Fibroblast of mammary gland (primary cell): ENCODE data around the gene SNAP25.
A peak's percentile ranks its signal among the peaks of the same experiment; 100 is the strongest.

Source experiments
- DNase-seq: peaks from one replicate; pipeline ENCODE4 v3.0.0-alpha.2; 2010; ENCODE audit warnings: low read depth
- H3K4me3 ChIP-seq: 2 replicates; pipeline ENCODE4 v1.5.1; 2011; ENCODE audit warnings: low read depth, mild to moderate bottlenecking, low read length, moderate library complexity; ENCODE audit not compliant: control insufficient read depth
- CTCF ChIP-seq: conservative IDR thresholded peaks from 2 replicates; pipeline ENCODE4 v1.5.1; 2011; ENCODE audit warnings: low read depth, low read length, inconsistent platforms; ENCODE audit not compliant: control insufficient read depth, insufficient read depth

SNAP25 gene

GRCh38 chr20:10216146-10216791, 2.4 kb upstream of the SNAP25 start:
- peak; percentile 41 for DNase-seq
- no peak overlapping the region for H3K4me3 ChIP-seq
- no peak for TF ChIP-seq CTCF

- peak overlapping the region; percentile 45 for H3K4me3 ChIP-seq
- no peak for TF ChIP-seq CTCF
- peak; percentile 97 for DNase-seq
Measured at GRCh38 chr20:10217721-10218410, 764 bp upstream of the SNAP25 start.

DNA sequence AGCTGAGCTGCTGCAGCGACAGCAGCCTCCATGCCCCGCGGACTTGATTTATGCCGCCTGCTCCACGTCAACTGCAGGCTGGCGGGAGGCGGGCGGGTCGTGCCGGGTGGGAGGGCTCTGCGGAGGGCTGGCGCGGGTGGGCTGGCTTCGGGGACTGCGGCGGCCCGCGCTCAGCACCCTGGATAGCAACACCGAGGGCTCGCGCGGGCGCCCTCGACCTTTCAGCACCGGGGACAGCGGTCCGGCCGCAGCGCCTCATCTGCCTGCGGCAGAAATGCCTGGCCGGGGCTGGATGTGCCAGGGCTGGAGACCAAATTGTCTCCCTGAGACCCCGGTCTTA, 792 bp downstream of the SNAP25 start:
- peak; percentile 62 for DNase-seq
- peak overlapping the region; percentile 67 for H3K4me3 ChIP-seq
- no peak for TF ChIP-seq CTCF

DNA sequence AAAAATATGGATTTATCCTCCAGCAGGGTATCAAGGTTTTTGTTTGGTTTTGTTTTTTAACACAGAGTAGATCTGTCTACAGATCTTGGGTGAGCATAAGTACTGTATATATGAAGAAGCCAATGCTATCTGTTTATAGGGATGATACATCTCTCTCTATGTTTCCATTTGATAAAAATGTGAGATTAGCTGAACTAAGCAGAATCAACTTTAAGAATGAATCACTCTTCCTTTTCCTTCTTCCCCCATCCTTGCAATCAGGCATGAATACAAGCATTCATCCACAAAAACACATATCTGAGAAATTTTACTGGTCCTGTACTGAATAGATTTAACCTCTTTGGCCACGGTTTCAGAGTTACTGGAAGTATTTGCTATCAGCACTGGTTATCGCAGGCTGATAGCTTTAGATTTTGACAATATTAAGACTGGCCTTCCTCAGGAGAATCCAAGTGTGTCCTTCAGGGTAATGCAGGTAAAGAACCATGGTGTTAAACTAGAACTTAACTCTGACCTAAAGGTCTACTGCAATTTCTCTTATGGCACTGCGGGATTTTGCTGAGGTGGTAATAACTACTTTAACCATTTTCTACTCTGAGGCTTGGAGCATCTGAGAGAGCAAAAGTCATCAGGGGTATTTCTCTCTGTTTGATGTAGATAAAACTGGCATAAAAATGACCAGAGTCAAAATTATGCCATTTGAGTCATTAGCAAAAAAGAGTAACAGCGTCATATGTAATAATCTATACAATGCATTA, 1.5 kb downstream of the SNAP25 start:
- no peak overlapping the region for H3K4me3 ChIP-seq
- TF ChIP-seq CTCF = no peak
- DNase-seq = no peak

GRCh38 chr20:10221021-10221420, 2.4 kb downstream of the SNAP25 start:
- no peak for TF ChIP-seq CTCF
- H3K4me3 ChIP-seq = no peak overlapping the region

DNA sequence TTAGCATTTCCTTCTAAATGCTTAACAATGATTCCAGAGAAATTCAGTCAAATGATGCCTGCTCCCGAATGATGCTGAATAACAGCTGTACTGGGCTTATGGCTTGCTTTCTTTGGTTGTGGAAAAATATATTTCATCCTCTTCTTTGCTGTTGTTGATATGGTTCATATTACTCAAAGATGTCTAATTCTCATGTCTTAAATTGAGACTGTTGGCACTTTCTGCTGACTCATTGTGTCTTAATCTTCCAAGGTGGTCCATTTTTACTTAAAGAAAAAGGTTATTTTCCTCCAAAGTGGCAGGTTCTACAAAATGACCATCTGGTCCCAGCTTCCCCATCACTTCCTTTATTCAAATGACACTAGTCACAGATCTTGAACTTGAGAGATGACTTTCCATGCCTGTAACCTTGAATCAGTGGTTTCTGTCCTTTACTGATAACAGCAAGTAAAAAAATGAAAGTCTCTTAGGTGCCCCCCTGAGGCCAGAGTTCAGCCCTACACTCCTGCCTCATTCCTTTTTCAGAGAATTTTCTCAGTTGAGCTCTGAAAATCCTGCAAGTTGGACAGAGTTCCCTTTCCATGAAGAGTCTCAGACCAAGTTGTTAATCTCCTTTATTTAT, 6.9 kb downstream of the SNAP25 start:
- peak; percentile 28 for DNase-seq
- no peak overlapping the region for H3K4me3 ChIP-seq
- TF ChIP-seq CTCF = peak; percentile 37

More at GRCh38 chr20:10221021-10221420, 2.4 kb downstream of the SNAP25 start:
- no peak for DNase-seq
